ENCODE measurements around the gene CTRB2. TPM values are rescaled to one million over a fixed set of nuclear protein-coding genes. Genes with fewer than 3 reads are reported as not detected.
"Not testable (repeated sequence)": the region's sequence is repeated elsewhere in the genome, so short reads cannot be mapped to it uniquely, and the experiment has no call there.

Gene CTRB2
- total RNA-seq, 1 donor from 2014 or later: not detected

- Mint-ChIP-seq H3K36me3 (ENCODE audit: low read depth) (no peaks in the 10 kb centered on the region), H3K27me3 (ENCODE audit: low read depth) (no peaks in the 10 kb centered on the region), H3K4me3 (ENCODE audit: unreplicated experiment) (no peak within 1 kb of the TSS), H3K4me1 (ENCODE audit: low read depth) (peaks cover 16% of the 10 kb centered on the region), H3K9me3 (ENCODE audit: low read depth) (no peaks in the 10 kb centered on the region), H3K27ac (ENCODE audit: unreplicated experiment) (peak within 1 kb of the TSS; percentile 57)
- no peak for TF ChIP-seq CTCF (IDR thresholded peaks at IDR 0.05)
- DNase-seq (ENCODE audit: low spot score): no peak
Measured at GRCh38 chr16:75218256-75219076, 11.5 kb upstream of the CTRB2 start, which contains the start of gene CTRB1. Gene CTRB1, plus strand, starts transcription at chr16:75218988. Its CDS starts 20 bp downstream, at chr16:75219008.

GRCh38 chr16:75217389-75217851 is 10.5 kb upstream of the CTRB2 start:
- Mint-ChIP-seq H3K4me3 (ENCODE audit: unreplicated experiment) (no peak overlapping the region), H3K4me1 (ENCODE audit: low read depth) (peaks cover 16% of the 10 kb centered on the region), H3K27ac (ENCODE audit: unreplicated experiment) (no peak overlapping the region), H3K27me3 (ENCODE audit: low read depth) (no peaks in the 10 kb centered on the region), H3K36me3 (ENCODE audit: low read depth) (no peaks in the 10 kb centered on the region), H3K9me3 (ENCODE audit: low read depth) (no peaks in the 10 kb centered on the region)
- TF ChIP-seq CTCF (IDR thresholded peaks at IDR 0.05): no peak
- no peak for DNase-seq (ENCODE audit: low spot score)

DNA sequence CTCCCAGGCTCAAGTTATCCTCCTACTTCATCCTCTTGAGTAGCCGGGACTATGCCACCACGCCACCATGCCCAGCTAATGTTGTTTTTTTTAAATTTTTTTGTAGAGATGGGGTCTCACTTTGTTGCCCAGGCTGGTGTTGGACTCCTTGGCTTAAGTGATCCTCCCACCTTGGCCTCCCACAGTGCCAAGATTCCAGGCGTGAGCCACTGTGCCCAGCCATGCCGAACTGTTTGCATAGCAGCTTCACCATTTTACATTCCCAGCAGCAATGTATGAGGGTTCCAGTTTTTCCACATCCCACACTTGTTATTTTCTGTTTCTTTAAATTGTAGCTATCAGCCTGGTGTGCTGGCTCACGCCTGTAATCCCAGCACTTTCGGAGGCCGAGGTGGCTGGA is 9.6 kb upstream of the CTRB2 start:
- H3K27me3 Mint-ChIP-seq (ENCODE audit: low read depth): no peaks in the 10 kb centered on the region
- no peaks in the 10 kb centered on the region for H3K36me3 Mint-ChIP-seq (ENCODE audit: low read depth)
- peaks cover 16% of the 10 kb centered on the region for H3K4me1 Mint-ChIP-seq (ENCODE audit: low read depth)
- H3K27ac Mint-ChIP-seq (ENCODE audit: unreplicated experiment): no peak overlapping the region
- DNase-seq (ENCODE audit: low spot score): no peak
- H3K4me3 Mint-ChIP-seq (ENCODE audit: unreplicated experiment): no peak overlapping the region
- no peak for TF ChIP-seq CTCF (IDR thresholded peaks at IDR 0.05)
- no peaks in the 10 kb centered on the region for H3K9me3 Mint-ChIP-seq (ENCODE audit: low read depth)

GRCh38 chr16:75216127-75216526 is 9.2 kb upstream of the CTRB2 start:
- Mint-ChIP-seq H3K27me3 (ENCODE audit: low read depth) (no peaks in the 10 kb centered on the region), H3K4me3 (ENCODE audit: unreplicated experiment) (no peak overlapping the region), H3K4me1 (ENCODE audit: low read depth) (peaks cover 16% of the 10 kb centered on the region), H3K36me3 (ENCODE audit: low read depth) (no peaks in the 10 kb centered on the region), H3K9me3 (ENCODE audit: low read depth) (no peaks in the 10 kb centered on the region), H3K27ac (ENCODE audit: unreplicated experiment) (no peak overlapping the region)
- no peak for TF ChIP-seq CTCF (IDR thresholded peaks at IDR 0.05)
- no peak for DNase-seq (ENCODE audit: low spot score)

- not testable (repeated sequence) for H3K27me3 Mint-ChIP-seq (ENCODE audit: low read depth); DNase-seq (ENCODE audit: low spot score); H3K9me3 Mint-ChIP-seq (ENCODE audit: low read depth); H3K27ac Mint-ChIP-seq (ENCODE audit: unreplicated experiment); H3K4me3 Mint-ChIP-seq (ENCODE audit: unreplicated experiment); H3K36me3 Mint-ChIP-seq (ENCODE audit: low read depth); H3K4me1 Mint-ChIP-seq (ENCODE audit: low read depth)
Measured at GRCh38 chr16:75211286-75211685, 4.3 kb upstream of the CTRB2 start.

DNA sequence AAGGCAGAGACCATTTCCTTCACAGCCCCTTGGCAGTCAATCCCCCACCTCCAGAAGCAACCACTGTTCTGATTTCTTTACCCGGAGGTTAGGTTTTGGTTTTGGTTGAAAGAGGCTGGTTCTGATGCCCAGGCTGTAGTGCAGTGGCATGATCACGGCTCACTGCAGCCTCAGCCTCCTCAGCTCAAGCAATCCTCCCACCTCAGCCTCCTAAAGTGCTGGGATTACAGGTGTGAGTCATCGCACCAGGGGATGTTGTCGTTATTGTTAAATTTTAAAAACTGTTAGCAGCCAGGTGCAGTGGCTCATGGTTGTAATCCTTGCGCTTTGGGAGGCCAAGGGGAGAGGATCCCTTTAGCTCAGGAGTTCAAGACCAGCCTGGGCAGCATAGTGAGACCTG is 3.0 kb upstream of the CTRB2 start:
- TF ChIP-seq CTCF (IDR thresholded peaks at IDR 0.05): no peak
- Mint-ChIP-seq H3K27ac (ENCODE audit: unreplicated experiment) (no peak overlapping the region), H3K4me1 (ENCODE audit: low read depth) (no peaks in the 10 kb centered on the region), H3K27me3 (ENCODE audit: low read depth) (no peaks in the 10 kb centered on the region), H3K36me3 (ENCODE audit: low read depth) (no peaks in the 10 kb centered on the region), H3K9me3 (ENCODE audit: low read depth) (no peaks in the 10 kb centered on the region), H3K4me3 (ENCODE audit: unreplicated experiment) (no peak overlapping the region)
- DNase-seq (ENCODE audit: low spot score): no peak

DNA sequence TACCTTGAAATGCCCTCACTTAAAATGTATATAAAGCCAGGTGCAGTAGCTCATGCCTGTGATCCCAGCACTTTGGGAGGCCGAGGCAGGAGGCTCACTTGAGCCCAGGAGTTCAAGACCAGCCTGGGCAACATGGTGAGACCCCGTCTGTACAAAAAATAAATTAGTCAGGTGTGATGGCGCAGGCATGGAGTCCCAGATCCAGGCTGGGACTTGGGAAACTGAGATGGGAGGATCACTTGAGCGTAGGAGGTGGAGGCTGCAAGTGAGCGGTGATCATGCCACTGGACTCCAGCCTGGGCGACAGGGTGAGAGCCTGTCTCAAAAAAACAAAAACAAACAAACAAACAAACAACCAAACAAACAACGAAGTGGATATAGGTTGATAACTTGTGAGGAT is 2.6 kb upstream of the CTRB2 start:
- not testable (repeated sequence) for H3K27me3 Mint-ChIP-seq (ENCODE audit: low read depth); H3K4me3 Mint-ChIP-seq (ENCODE audit: unreplicated experiment); H3K9me3 Mint-ChIP-seq (ENCODE audit: low read depth)

More for the DNA sequence above, 2.6 kb upstream of the CTRB2 start:
- not testable (repeated sequence) for H3K4me1 Mint-ChIP-seq (ENCODE audit: low read depth); DNase-seq (ENCODE audit: low spot score); H3K27ac Mint-ChIP-seq (ENCODE audit: unreplicated experiment); H3K36me3 Mint-ChIP-seq (ENCODE audit: low read depth)
